Measurements from ENCODE around the gene GOLT1A. TPM values are rescaled to one million over a fixed set of nuclear protein-coding genes. Genes with fewer than 3 reads are reported as not detected.

GOLT1A gene
- 10 to 100 TPM in 1 of 3 donors, 1 to 10 TPM in 2; 2.5 to 11.4 (median 3.9) TPM for total RNA-seq
- long read RNA-seq, donor 1, partial matches to known transcripts: 1 of 2 reads
- long read RNA-seq, donor 1, other reads (novel, unspliced or antisense): 1 of 2 reads
- long read RNA-seq, donor 2, partial matches to known transcripts: 0 of 1 reads
- long read RNA-seq, donor 2, other reads (novel, unspliced or antisense): 0 of 1 reads

GRCh38 chr1:204213668-204214662 is at the start of gene GOLT1A:
TSS of gene GOLT1A (minus strand) at chr1:204213988. CDS start at chr1:204213906, 82 bp downstream.
- intact Hi-C loops (cut with DNase I, micrococcal nuclease): loop anchor here in 1 of 2 donors (5.0 kb wide), 1 partner anchor 148 kb away; no protein-coding TSS in a partner anchor
- peak; percentile 98 for ATAC-seq
- Histone ChIP-seq H3K36me3 (ENCODE audit: low read depth) (no peaks in the 10 kb centered on the region), H3K9me3 (no peaks in the 10 kb centered on the region), H3K4me1 (ENCODE audit: low read depth) (peaks cover 2% of the 10 kb centered on the region), H3K4me3 (no peak within 1 kb of the TSS)
- peak; percentile 90 to 93 (median 90) for DNase-seq
- TF ChIP-seq CTCF (IDR thresholded peaks at IDR 0.05): peak; percentile 11

- Histone ChIP-seq H3K4me1 (ENCODE audit: low read depth) (peaks cover 21% of the 10 kb centered on the region), H3K9me3 (no peaks in the 10 kb centered on the region), H3K4me3 (no peak overlapping the region), H3K36me3 (ENCODE audit: low read depth) (peaks cover 3% of the 10 kb centered on the region)
- no peak for TF ChIP-seq CTCF (IDR thresholded peaks at IDR 0.05)
- DNase-seq (no peak), ATAC-seq (no peak)
- intact Hi-C loops (cut with DNase I, micrococcal nuclease): loop anchor here in 1 of 2 donors (10.0 kb wide), 1 partner anchor 101 kb away; no protein-coding TSS in a partner anchor
Observed at GRCh38 chr1:204263254-204263910, 49.6 kb upstream of the GOLT1A start.

GRCh38 chr1:204262506-204263253 is 48.9 kb upstream of the GOLT1A start:
- TF ChIP-seq CTCF (IDR thresholded peaks at IDR 0.05): no peak
- intact Hi-C loops (cut with DNase I, micrococcal nuclease): loop anchor here in 1 of 2 donors (10.0 kb wide), 1 partner anchor 102 kb away; no protein-coding TSS in a partner anchor
- Histone ChIP-seq H3K36me3 (ENCODE audit: low read depth) (peaks cover 3% of the 10 kb centered on the region), H3K9me3 (no peaks in the 10 kb centered on the region), H3K4me1 (ENCODE audit: low read depth) (peaks cover 21% of the 10 kb centered on the region), H3K4me3 (no peak overlapping the region)
- ATAC-seq: no peak
- peak in 1 of 3 donors; percentile 1 for DNase-seq

GRCh38 chr1:204261746-204262505 is 48.1 kb upstream of the GOLT1A start:
- DNase-seq (no peak), ATAC-seq (no peak)
- H3K4me3 ChIP-seq: no peak overlapping the region
- H3K36me3 ChIP-seq (ENCODE audit: low read depth): peaks cover 3% of the 10 kb centered on the region
- no peaks in the 10 kb centered on the region for H3K9me3 ChIP-seq
- H3K4me1 ChIP-seq (ENCODE audit: low read depth): peaks cover 16% of the 10 kb centered on the region
- intact Hi-C loops (cut with DNase I, micrococcal nuclease): loop anchor here in 1 of 2 donors (10.0 kb wide), 1 partner anchor 103 kb away; no protein-coding TSS in a partner anchor
- no peak for TF ChIP-seq CTCF (IDR thresholded peaks at IDR 0.05)
